Sigmoid colon (tissue), 7 donors: ENCODE results near the gene TMEM132D. TPM values are rescaled to one million over a fixed set of nuclear protein-coding genes. Genes with fewer than 3 reads are reported as not detected.

Experiments used
- DNase-seq: peaks from one replicate; pipeline ENCODE4 v3.0.0-alpha.2; 2019
- H3K27ac ChIP-seq, 4 donors: fragments of 200-600 bp; sonication (generic); one replicate each; pipeline ENCODE4 v1.5.1; 2016 to 2019; ENCODE audit warnings: mild to moderate bottlenecking in 1 of 4
- H3K27me3 ChIP-seq, 3 donors: fragments of 200-600 bp; sonication (generic); one replicate each; pipeline ENCODE4 v1.5.1; 2019; ENCODE audit warnings: mild to moderate bottlenecking in 1 of 3
- H3K36me3 ChIP-seq, 4 donors: fragments of 200-600 bp; sonication (generic); one replicate each; pipeline ENCODE4 v1.5.1; 2016 to 2019
- H3K4me1 ChIP-seq, 4 donors: fragments of 200-600 bp; sonication (generic); one replicate each; pipeline ENCODE4 v1.5.1; 2017 to 2019
- H3K4me3 ChIP-seq, 4 donors: fragments of 200-600 bp; sonication (generic); one replicate each; pipeline ENCODE4 v1.5.1; 2017 to 2019; ENCODE audit warnings: mild to moderate bottlenecking in 2 of 4, moderate library complexity in 1 of 4
- H3K9me3 ChIP-seq, 4 donors: fragments of 200-600 bp in 3 of 4; sonication (generic) in 3 of 4; one replicate each; pipeline versions ENCODE4 v1.5.1 to v1.6.1; 2013 to 2019
- EP300 ChIP-seq, 4 donors: sonication (generic); formaldehyde crosslinking; IDR thresholded peaks; one replicate each; pipeline ENCODE4 v1.6.1; 2017; ENCODE audit warnings: antibody characterized with exemption in 4 of 4
- POLR2A ChIP-seq, 2 donors: fragments of 450-650 bp; IDR thresholded peaks; one replicate each; pipeline ENCODE4 v1.6.1; 2016; ENCODE audit warnings: antibody characterized with exemption in 2 of 2, mild to moderate bottlenecking in 2 of 2, moderate library complexity in 2 of 2
- POLR2AphosphoS5 ChIP-seq, 4 donors: sonication (generic); formaldehyde crosslinking; IDR thresholded peaks; one replicate each; pipeline ENCODE4 v1.6.1; 2017; ENCODE audit warnings: antibody characterized with exemption in 4 of 4
- whole genome bisulfite sequencing, 2 donors: extraction: QIAGEN DNeasy Blood & Tissue Kit; methylation state at CpG; one replicate each; pipeline ENCODE4 v1.1.7; 2013; 5-methylcytosine and 5-hydroxymethylcytosine counted together
- intact Hi-C: fragments of 100-400 bp; cut with DNase I; formaldehyde crosslinking; loops from one replicate; pipeline ENCODE4 v1.15.1; 2023
- polyA plus RNA-seq, 3 donors: library from polyadenylated mRNA; stranded (reverse); fragments of 200-250 nt; gene quantifications; one replicate each; pipeline ENCODE4 v1.2.3, GENCODE V29; 2013
- total RNA-seq, 4 donors: library from RNA; depleted of rRNA; stranded (reverse); fragments of >200 nt; gene quantifications; one replicate each; pipeline ENCODE4 v1.1.0, GENCODE V29; 2016
- TF ChIP-seq, protein P1 (sequence below), 4 experiments: fragments of 450-650 bp in 3 of 4; fragments of 200-600 bp in 1 of 4; IDR thresholded peaks; one replicate each; pipeline ENCODE4 v1.5.1; 2016 to 2019; ENCODE audit warnings: antibody characterized with exemption in 4 of 4, mild to moderate bottlenecking in 3 of 4, moderate library complexity in 2 of 4
- donor health status: healthy with polysubstance abuse.
- donor health status: Bipolar disorder and iron deficiency.
- donor health status: healthy.

TMEM132D gene
- total and polyA plus RNA-seq, 7 donors = under 0.01 to 0.03 (median under 0.01) TPM; not detected in 3

DNA sequence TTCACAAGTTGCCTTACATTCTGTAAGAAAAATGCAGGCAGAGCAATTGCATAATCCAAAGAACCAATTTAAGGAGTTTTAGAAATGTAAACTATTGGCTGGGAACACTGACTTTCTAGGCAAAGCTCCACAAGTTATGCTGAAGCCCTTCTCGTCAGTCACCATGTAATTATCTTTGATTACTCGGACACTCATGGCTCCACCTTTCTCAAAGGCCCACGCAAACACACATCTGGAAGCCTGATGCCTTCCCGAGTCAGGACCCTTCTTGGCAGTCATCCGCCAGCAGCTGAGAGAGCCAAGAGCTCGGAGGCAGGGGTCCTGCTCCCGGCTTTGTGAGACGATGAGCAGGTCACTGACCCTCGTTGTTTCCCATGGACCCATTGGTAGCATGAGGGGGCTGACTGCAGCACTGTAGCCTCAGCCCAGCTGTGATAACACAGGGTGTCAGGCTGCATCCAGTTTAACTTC is 202.2 kb downstream of the TMEM132D start:
- TF ChIP-seq POLR2A (IDR thresholded peaks at IDR 0.05) = no peak
- TF ChIP-seq, protein P1, sequence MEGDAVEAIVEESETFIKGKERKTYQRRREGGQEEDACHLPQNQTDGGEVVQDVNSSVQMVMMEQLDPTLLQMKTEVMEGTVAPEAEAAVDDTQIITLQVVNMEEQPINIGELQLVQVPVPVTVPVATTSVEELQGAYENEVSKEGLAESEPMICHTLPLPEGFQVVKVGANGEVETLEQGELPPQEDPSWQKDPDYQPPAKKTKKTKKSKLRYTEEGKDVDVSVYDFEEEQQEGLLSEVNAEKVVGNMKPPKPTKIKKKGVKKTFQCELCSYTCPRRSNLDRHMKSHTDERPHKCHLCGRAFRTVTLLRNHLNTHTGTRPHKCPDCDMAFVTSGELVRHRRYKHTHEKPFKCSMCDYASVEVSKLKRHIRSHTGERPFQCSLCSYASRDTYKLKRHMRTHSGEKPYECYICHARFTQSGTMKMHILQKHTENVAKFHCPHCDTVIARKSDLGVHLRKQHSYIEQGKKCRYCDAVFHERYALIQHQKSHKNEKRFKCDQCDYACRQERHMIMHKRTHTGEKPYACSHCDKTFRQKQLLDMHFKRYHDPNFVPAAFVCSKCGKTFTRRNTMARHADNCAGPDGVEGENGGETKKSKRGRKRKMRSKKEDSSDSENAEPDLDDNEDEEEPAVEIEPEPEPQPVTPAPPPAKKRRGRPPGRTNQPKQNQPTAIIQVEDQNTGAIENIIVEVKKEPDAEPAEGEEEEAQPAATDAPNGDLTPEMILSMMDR (IDR thresholded peaks at IDR 0.05) = no peak
- TF ChIP-seq POLR2AphosphoS5 (IDR thresholded peaks at IDR 0.05) = no peak
- TF ChIP-seq EP300 (IDR thresholded peaks at IDR 0.05) = no peak
- intact Hi-C loops = no loop called here
- Histone ChIP-seq H3K36me3 (no peaks in the 10 kb centered on the region), H3K27ac (no peak overlapping the region), H3K27me3 (no peaks in the 10 kb centered on the region), H3K4me3 (no peak overlapping the region), H3K4me1 (no peaks in the 10 kb centered on the region), H3K9me3 (peaks cover 0 to 7% (median 0%) of the 10 kb centered on the region in 4 donors)
- WGBS, 2 donors = 74 to 88% methylated on average over 9 of the region's 9 CpGs
- DNase-seq = no peak

DNA sequence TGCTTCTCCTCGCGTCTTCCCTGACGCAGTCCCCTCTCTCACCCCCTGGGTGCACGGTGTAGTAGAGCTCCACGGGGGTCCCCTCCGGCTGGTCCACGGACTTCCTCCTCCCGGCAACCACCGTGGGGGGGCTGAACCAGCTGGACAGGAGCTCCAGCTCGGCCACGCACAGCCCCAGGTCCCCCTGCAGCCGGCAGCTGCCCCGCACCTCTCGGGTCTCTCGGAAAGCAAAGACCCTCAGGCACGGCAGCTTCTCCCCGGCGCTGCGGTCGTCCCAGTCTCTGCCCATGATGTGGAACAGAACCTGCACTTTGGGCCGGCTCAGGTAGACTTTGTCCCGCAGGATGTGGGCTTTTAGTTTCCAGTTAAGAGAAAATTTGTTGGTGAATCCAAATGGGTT is 203.8 kb downstream of the TMEM132D start:
- Histone ChIP-seq H3K9me3 (peaks cover 0 to 3% (median 1%) of the 10 kb centered on the region in 4 donors), H3K27ac (no peak overlapping the region), H3K27me3 (no peaks in the 10 kb centered on the region), H3K4me1 (no peaks in the 10 kb centered on the region), H3K4me3 (no peak overlapping the region), H3K36me3 (no peaks in the 10 kb centered on the region)
- intact Hi-C loops = no loop called here
- no peak for DNase-seq
- 94 to 95% methylated on average over 22 of the region's 22 CpGs for WGBS, 2 donors
- no peak for TF ChIP-seq EP300 (IDR thresholded peaks at IDR 0.05)
- TF ChIP-seq, protein P1 (IDR thresholded peaks at IDR 0.05) = no peak
- TF ChIP-seq POLR2A (IDR thresholded peaks at IDR 0.05) = no peak
- TF ChIP-seq POLR2AphosphoS5 (IDR thresholded peaks at IDR 0.05) = no peak

DNA sequence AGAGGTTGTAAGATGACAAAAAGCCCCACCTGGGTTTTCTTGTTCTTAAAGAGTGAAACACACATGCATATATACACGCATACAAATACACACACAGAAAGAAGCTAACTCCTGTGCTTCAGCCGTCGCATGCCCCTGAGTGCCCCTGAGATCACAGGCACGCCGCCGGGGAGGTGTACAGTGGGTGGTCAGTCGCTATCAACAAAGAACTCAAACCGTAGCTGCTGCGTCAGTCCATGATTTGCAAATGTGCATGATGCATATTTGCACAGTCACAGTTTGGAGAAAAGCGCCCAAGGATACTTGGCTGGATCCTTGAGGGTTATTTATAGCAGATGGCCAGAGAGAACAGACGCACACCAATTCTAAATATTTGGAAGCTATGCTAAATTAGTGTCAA is 206.9 kb downstream of the TMEM132D start:
- no peaks in the 10 kb centered on the region for H3K36me3 ChIP-seq
- DNase-seq = no peak
- H3K9me3 ChIP-seq = peaks cover 0 to 2% (median 0%) of the 10 kb centered on the region in 4 donors
- H3K4me1 ChIP-seq = no peaks in the 10 kb centered on the region
- no peak overlapping the region for H3K27ac ChIP-seq
- TF ChIP-seq, protein P1 (IDR thresholded peaks at IDR 0.05) = no peak
- TF ChIP-seq POLR2A (IDR thresholded peaks at IDR 0.05) = no peak
- TF ChIP-seq EP300 (IDR thresholded peaks at IDR 0.05) = no peak
- no peak for TF ChIP-seq POLR2AphosphoS5 (IDR thresholded peaks at IDR 0.05)
- H3K4me3 ChIP-seq = no peak overlapping the region
- WGBS, 2 donors = 61 to 77% methylated on average over 11 of the region's 11 CpGs
- intact Hi-C loops = no loop called here
- no peaks in the 10 kb centered on the region for H3K27me3 ChIP-seq

DNA sequence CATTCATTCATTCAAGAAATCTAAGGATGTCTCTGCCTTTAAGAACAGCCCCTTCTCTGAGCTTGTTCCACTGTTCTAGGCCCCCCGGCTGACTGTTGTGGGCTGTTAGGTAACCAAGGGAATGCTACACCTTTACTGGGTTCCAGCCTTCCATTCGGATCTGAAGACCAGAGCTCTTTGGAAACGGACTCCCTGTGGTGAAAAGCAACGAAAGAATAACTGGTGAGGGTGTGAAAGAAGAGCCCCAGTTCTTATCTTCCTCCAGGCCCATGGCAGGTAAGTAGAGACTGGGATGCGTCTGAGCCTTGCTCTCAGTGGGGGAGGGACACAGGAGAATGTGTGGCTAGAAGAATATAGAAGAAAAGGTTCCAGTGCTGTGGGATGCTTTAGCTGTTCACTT is 207.4 kb downstream of the TMEM132D start:
- intact Hi-C loops = no loop called here

More for the DNA sequence above, 207.4 kb downstream of the TMEM132D start:
- Histone ChIP-seq H3K27ac (no peak overlapping the region), H3K36me3 (no peaks in the 10 kb centered on the region), H3K9me3 (peaks cover 0 to 2% (median 0%) of the 10 kb centered on the region in 4 donors), H3K4me3 (no peak overlapping the region), H3K4me1 (no peaks in the 10 kb centered on the region), H3K27me3 (no peaks in the 10 kb centered on the region)
- DNase-seq = no peak
- TF ChIP-seq POLR2A (IDR thresholded peaks at IDR 0.05) (no peak), POLR2AphosphoS5 (IDR thresholded peaks at IDR 0.05) (no peak), EP300 (IDR thresholded peaks at IDR 0.05) (no peak)
- TF ChIP-seq, protein P1 (IDR thresholded peaks at IDR 0.05) = no peak
- WGBS, 2 donors = 52 to 54% methylated on average over 5 of the region's 5 CpGs
